ENCODE results near the gene MGP. TPM values are rescaled to one million over a fixed set of nuclear protein-coding genes. Genes with fewer than 3 reads are reported as not detected.
A peak's percentile ranks its signal among the peaks of the same experiment; 100 is the strongest.

MGP gene
- total RNA-seq, 4 donors from 2014 or later = 136 to 2,566 (median 1,232) TPM

- no peak for TF ChIP-seq POLR2A (IDR thresholded peaks at IDR 0.05)
- no peak for TF ChIP-seq CTCF (IDR thresholded peaks at IDR 0.05)
- Histone ChIP-seq H3K4me1 (no peaks in the 10 kb centered on the region), H3K27ac (no peak overlapping the region), H3K27me3 (no peaks in the 10 kb centered on the region), H3K4me3 (no peak overlapping the region), H3K36me3 (no peaks in the 10 kb centered on the region), H3K9me3 (no peaks in the 10 kb centered on the region)
- DNase-seq = no peak
- intact Hi-C loops (cut with DNase I; ENCODE audit: low total_unique reads) = no loop called here
Observed at GRCh38 chr12:14921218-14921617, 35.6 kb upstream of the MGP start.

DNA sequence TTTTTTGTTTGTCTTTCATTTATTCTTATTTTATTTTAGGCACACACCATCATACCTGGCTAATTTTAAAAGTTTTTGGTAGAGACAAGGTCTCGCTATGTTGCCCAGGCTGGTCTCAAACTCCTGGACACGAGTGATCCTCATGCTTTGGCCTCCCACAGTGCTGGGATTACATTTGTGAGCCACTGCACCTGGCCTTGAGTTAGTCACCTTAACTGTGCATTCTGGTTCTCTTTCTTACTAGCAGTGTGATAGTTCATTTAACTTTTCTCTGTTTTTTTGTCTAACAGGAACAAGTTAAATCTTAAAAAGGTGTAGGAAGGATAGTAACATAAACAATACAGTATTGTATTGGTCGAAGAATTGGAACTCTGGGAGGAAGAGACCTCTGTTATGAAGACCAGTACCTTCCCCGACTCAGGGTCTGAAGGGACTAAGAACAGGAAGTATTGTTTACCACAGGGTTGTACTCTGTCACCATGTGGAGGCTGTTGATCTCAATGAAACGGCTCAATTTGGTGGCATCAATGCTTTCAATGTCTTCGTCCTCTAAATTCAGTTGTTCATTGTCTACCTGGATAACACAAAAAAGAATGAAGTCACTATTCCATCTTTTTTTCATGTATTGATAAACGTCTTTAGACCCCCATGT is 34.9 kb upstream of the MGP start:
- no peaks in the 10 kb centered on the region for H3K4me1 ChIP-seq
- no peak overlapping the region for H3K27ac ChIP-seq
- no peaks in the 10 kb centered on the region for H3K27me3 ChIP-seq
- no peak for DNase-seq
- no peaks in the 10 kb centered on the region for H3K9me3 ChIP-seq
- H3K4me3 ChIP-seq = no peak overlapping the region
- TF ChIP-seq POLR2A (IDR thresholded peaks at IDR 0.05) = no peak
- no peak for TF ChIP-seq CTCF (IDR thresholded peaks at IDR 0.05)
- intact Hi-C loops (cut with DNase I; ENCODE audit: low total_unique reads) = no loop called here
- H3K36me3 ChIP-seq = no peaks in the 10 kb centered on the region

GRCh38 chr12:14919455-14919854 is 33.8 kb upstream of the MGP start:
- H3K9me3 ChIP-seq = no peaks in the 10 kb centered on the region
- no peaks in the 10 kb centered on the region for H3K36me3 ChIP-seq
- no peaks in the 10 kb centered on the region for H3K4me1 ChIP-seq
- H3K27me3 ChIP-seq = no peaks in the 10 kb centered on the region
- TF ChIP-seq POLR2A (IDR thresholded peaks at IDR 0.05) (no peak), CTCF (IDR thresholded peaks at IDR 0.05) (no peak)
- DNase-seq = no peak
- intact Hi-C loops (cut with DNase I; ENCODE audit: low total_unique reads) = no loop called here
- no peak overlapping the region for H3K27ac ChIP-seq
- no peak overlapping the region for H3K4me3 ChIP-seq

- TF ChIP-seq CTCF (IDR thresholded peaks at IDR 0.05) (no peak), POLR2A (IDR thresholded peaks at IDR 0.05) (no peak)
- Histone ChIP-seq H3K4me3 (no peak overlapping the region), H3K36me3 (no peaks in the 10 kb centered on the region), H3K9me3 (no peaks in the 10 kb centered on the region), H3K4me1 (no peaks in the 10 kb centered on the region), H3K27me3 (no peaks in the 10 kb centered on the region), H3K27ac (no peak overlapping the region)
- intact Hi-C loops (cut with DNase I; ENCODE audit: low total_unique reads) = no loop called here
- no peak for DNase-seq
Observed at GRCh38 chr12:14915736-14916135, 30.1 kb upstream of the MGP start.

GRCh38 chr12:14913381-14913781 is 27.7 kb upstream of the MGP start:
- H3K4me3 ChIP-seq = no peak overlapping the region
- H3K36me3 ChIP-seq = no peaks in the 10 kb centered on the region
- peak; percentile 39 to 53 for DNase-seq
- no peaks in the 10 kb centered on the region for H3K9me3 ChIP-seq
- TF ChIP-seq POLR2A (IDR thresholded peaks at IDR 0.05) (no peak), CTCF (IDR thresholded peaks at IDR 0.05) (no peak)
- peak overlapping the region in 1 of 2 donors; percentile 57 for H3K27ac ChIP-seq
- no peaks in the 10 kb centered on the region for H3K27me3 ChIP-seq
- intact Hi-C loops (cut with DNase I; ENCODE audit: low total_unique reads) = no loop called here
- H3K4me1 ChIP-seq = no peaks in the 10 kb centered on the region
